Psoas muscle (tissue), 8 donors: ENCODE measurements around the gene HDC. TPM values are rescaled to one million over a fixed set of nuclear protein-coding genes. Genes with fewer than 3 reads are reported as not detected.

ENCODE experiments used
- ATAC-seq, 4 donors: fragments of 200-7000 bp; cut with Tn5 transposase; one replicate each; pipeline ENCODE4 v1.9.1; 2020; ENCODE audit warnings: moderate library complexity in 3 of 4, mild to moderate bottlenecking in 2 of 4
- DNase-seq, 2 donors: peaks; one replicate each; pipeline ENCODE4 v3.0.0-alpha.2; 2020
- H3K27ac ChIP-seq: fragments of 200-600 bp; one replicate; pipeline ENCODE4 v1.8.0; 2022
- H3K27me3 ChIP-seq, 3 donors: fragments of 200-600 bp in 1 of 3; one replicate each; pipeline versions ENCODE4 v1.6.1 to v1.8.0; 2013 to 2022; ENCODE audit warnings: low read length in 2 of 3, mild to moderate bottlenecking in 2 of 3, moderate library complexity in 1 of 3; ENCODE audit not compliant: insufficient read depth in 3 of 3
- H3K36me3 ChIP-seq, 2 donors: fragments of 200-600 bp in 1 of 2; one replicate each; pipeline versions ENCODE4 v1.6.1 to v1.8.0; 2013 to 2022; ENCODE audit warnings: low read depth in 1 of 2, mild to moderate bottlenecking in 1 of 2, moderate library complexity in 1 of 2; ENCODE audit not compliant: insufficient read depth in 1 of 2
- H3K4me1 ChIP-seq: fragments of 200-600 bp; one replicate; pipeline ENCODE4 v1.8.0; 2022
- H3K4me3 ChIP-seq: fragments of 200-600 bp; one replicate; pipeline ENCODE4 v1.8.0; 2022; ENCODE audit warnings: mild to moderate bottlenecking
- H3K9me3 ChIP-seq: fragments of 200-600 bp; one replicate; pipeline ENCODE4 v1.8.0; 2022
- CTCF ChIP-seq: fragments of 200-600 bp; IDR thresholded peaks from one replicate; pipeline ENCODE4 v1.8.0; 2022; ENCODE audit warnings: antibody characterized with exemption
- WGBS, 3 donors: extraction: QIAGEN DNeasy Blood & Tissue Kit; methylation state at CpG; one replicate each; pipeline versions ENCODE4 v1.1.6 to v1.1.7; 2013; 5-methylcytosine and 5-hydroxymethylcytosine counted together
- intact Hi-C, 2 donors: fragments of 100-400 bp; cut with DNase I; formaldehyde crosslinking; loops; one replicate each; pipeline versions ENCODE4 v1.11.0 to v1.14.2; 2022
- long read RNA-seq, 2 donors: library from polyadenylated mRNA; unstranded; transcript quantifications; one replicate each; pipeline ENCODE4 v2.0.0, GENCODE V29; 2021
- polyA plus RNA-seq, 3 donors: library from polyadenylated mRNA; stranded (reverse); fragments of 200-250 nt; gene quantifications; one replicate each; pipeline ENCODE4 v1.2.3, GENCODE V29; 2013
- total RNA-seq, 4 donors: library from RNA; stranded (reverse); fragmentation: NEBNext Ultra II Directional in 2 of 4; extraction: Animal tissue kit (Norgen Biotek cat#: 25700) in 2 of 4; gene quantifications; one replicate each; pipeline versions ENCODE4 v1.2.1 to v1.2.4, GENCODE V29; 2021 to 2023
- donor health status: healthy with polysubstance abuse.
- donor health status: DM: no; HTN: no; CAD: no; lungs with moderate emphysema.
- donor health status: Bipolar disorder and iron deficiency.
- donor health status: healthy.
- donor health status: DM: yes; HTN: yes; CAD: no.
- donor health status: DM: no; HTN: no; CAD: no.
- donor health status: DM: no; HTN: no; CAD: no.
- donor health status: DM: yes; HTN: yes; CAD: no.

Gene HDC
- total RNA-seq (under 1 TPM; 0.34 to 0.97 (median 0.40) TPM), polyA plus RNA-seq (under 1 TPM; 0.03 to 0.20 (median 0.18) TPM)
- long read RNA-seq, donor 1, partial matches to known transcripts, result 0 of 2 reads
- long read RNA-seq, donor 1, other reads (novel, unspliced or antisense), result 0 of 2 reads
- long read RNA-seq, donor 2, result 0 reads

- Histone ChIP-seq H3K36me3 (no peaks in the 10 kb centered on the region), H3K9me3 (no peaks in the 10 kb centered on the region), H3K4me3 (no peak within 1 kb of the TSS), H3K27ac (no peak within 1 kb of the TSS), H3K27me3 (peaks cover 0 to 5% (median 0%) of the 10 kb centered on the region in 3 donors), H3K4me1 (no peaks in the 10 kb centered on the region)
- intact Hi-C loops, result no loop called here
- no peak for ATAC-seq
- DNase-seq, result no peak
- 46 to 49% (median 48%) methylated on average over 9 of the region's 9 CpGs for WGBS, 3 donors
- TF ChIP-seq CTCF, result no peak
Observed at GRCh38 chr15:50265620-50266019, at the start of gene HDC. Gene HDC, minus strand, starts transcription at chr15:50265726. Its CDS starts 103 bp downstream, at chr15:50265623.

- Histone ChIP-seq H3K9me3 (no peaks in the 10 kb centered on the region), H3K27me3 (no peaks in the 10 kb centered on the region), H3K4me1 (no peaks in the 10 kb centered on the region), H3K27ac (no peak overlapping the region), H3K4me3 (no peak overlapping the region), H3K36me3 (peaks cover 3 to 7% of the 10 kb centered on the region in 2 donors)
- no peak for DNase-seq
- intact Hi-C loops, result no loop called here
- no peak for ATAC-seq
- TF ChIP-seq CTCF, result no peak
- WGBS, 3 donors, result 91 to 94% (median 94%) methylated on average over 2 of the region's 2 CpGs
Observed at GRCh38 chr15:50312636-50313035, 47.1 kb upstream of the HDC start.

GRCh38 chr15:50307799-50308198, 42.3 kb upstream of the HDC start:
- ATAC-seq (no peak), DNase-seq (no peak)
- H3K4me1 ChIP-seq, result no peaks in the 10 kb centered on the region
- no peak overlapping the region for H3K27ac ChIP-seq
- no peaks in the 10 kb centered on the region for H3K9me3 ChIP-seq
- H3K36me3 ChIP-seq, result peaks cover 5 to 23% of the 10 kb centered on the region in 2 donors
- H3K27me3 ChIP-seq, result no peaks in the 10 kb centered on the region
- no peak overlapping the region for H3K4me3 ChIP-seq
- no peak for TF ChIP-seq CTCF
- intact Hi-C loops, result no loop called here

GRCh38 chr15:50304836-50305235, 39.3 kb upstream of the HDC start:
- Histone ChIP-seq H3K4me3 (no peak overlapping the region), H3K27ac (no peak overlapping the region), H3K27me3 (no peaks in the 10 kb centered on the region), H3K36me3 (peaks cover 5 to 52% of the 10 kb centered on the region in 2 donors), H3K4me1 (no peaks in the 10 kb centered on the region), H3K9me3 (no peaks in the 10 kb centered on the region)
- TF ChIP-seq CTCF, result no peak
- 67 to 69% (median 69%) methylated on average over 1 of the region's 1 CpG for whole genome bisulfite sequencing, 3 donors
- ATAC-seq (no peak), DNase-seq (no peak)
- intact Hi-C loops, result no loop called here

GRCh38 chr15:50302581-50302980, 37.1 kb upstream of the HDC start:
- Histone ChIP-seq H3K27me3 (no peaks in the 10 kb centered on the region), H3K27ac (no peak overlapping the region), H3K4me3 (no peak overlapping the region), H3K36me3 (peaks cover 2 to 66% of the 10 kb centered on the region in 2 donors), H3K4me1 (no peaks in the 10 kb centered on the region), H3K9me3 (no peaks in the 10 kb centered on the region)
- ATAC-seq, result no peak
- no peak for TF ChIP-seq CTCF
- no peak for DNase-seq
- intact Hi-C loops, result no loop called here
- 98 to 100% (median 100%) methylated on average over 1 of the region's 1 CpG for WGBS, 3 donors
